Measurements from ENCODE around the gene SLC12A1. TPM values are rescaled to one million over a fixed set of nuclear protein-coding genes. Genes with fewer than 3 reads are reported as not detected.
"Not testable (repeated sequence)": the region's sequence is repeated elsewhere in the genome, so short reads cannot be mapped to it uniquely, and the experiment has no call there.

The SLC12A1 gene
- total and polyA plus RNA-seq, 8 donors = 0.03 to 0.23 (median 0.05) TPM; not detected in 5

GRCh38 chr15:48324949-48325348, 118.8 kb downstream of the SLC12A1 start:
- H3K9me3 ChIP-seq = no peaks in the 10 kb centered on the region

GRCh38 chr15:48325400-48325799, 119.3 kb downstream of the SLC12A1 start:
- ATAC-seq (no peak), FAIRE-seq (no peak), DNase-seq (no peak)
- no peaks in the 10 kb centered on the region for H3K9me3 ChIP-seq
- no peak for TF ChIP-seq CTCF (IDR thresholded peaks at IDR 0.05)
- H3K27ac ChIP-seq = no peak overlapping the region
- H3K4me1 ChIP-seq = peaks cover 0 to 13% (median 5%) of the 10 kb centered on the region in 3 donors
- H3K27me3 ChIP-seq = no peaks in the 10 kb centered on the region
- intact Hi-C loops (cut with DNase I) = no loop called here
- H3K36me3 ChIP-seq = no peaks in the 10 kb centered on the region
- WGBS, 2 donors = 46 to 48% methylated on average over 5 of the region's 5 CpGs
- H3K4me3 ChIP-seq = no peak overlapping the region

More at GRCh38 chr15:48324949-48325348, 118.8 kb downstream of the SLC12A1 start:
- H3K27me3 ChIP-seq = no peaks in the 10 kb centered on the region
- H3K27ac ChIP-seq = no peak overlapping the region
- intact Hi-C loops (cut with DNase I) = no loop called here
- FAIRE-seq (no peak), ATAC-seq (peak in 1 of 4 donors; percentile 29), DNase-seq (no peak)
- 18 to 21% methylated on average over 5 of the region's 5 CpGs for WGBS, 2 donors
- H3K4me1 ChIP-seq = peaks cover 0 to 10% (median under 1%) of the 10 kb centered on the region in 3 donors
- H3K4me3 ChIP-seq = no peak overlapping the region
- no peaks in the 10 kb centered on the region for H3K36me3 ChIP-seq
- TF ChIP-seq CTCF (IDR thresholded peaks at IDR 0.05) = no peak

- H3K27ac ChIP-seq; H3K36me3 ChIP-seq; H3K4me3 ChIP-seq; DNase-seq; H3K27me3 ChIP-seq; ATAC-seq; intact Hi-C loops (cut with DNase I); FAIRE-seq; H3K9me3 ChIP-seq: not testable (repeated sequence)
- 89 to 95% methylated on average over 6 of the region's 6 CpGs for WGBS, 2 donors
- H3K4me1 ChIP-seq = peaks cover 0 to 13% (median 7%) of the 10 kb centered on the region in 3 donors
Measured at GRCh38 chr15:48326180-48326579, 120.1 kb downstream of the SLC12A1 start.

- H3K4me3 ChIP-seq = peak overlapping the region; percentile 82 to 98 (median 90)
- peaks cover 0 to 9% (median 0%) of the 10 kb centered on the region in 3 donors for H3K36me3 ChIP-seq
- H3K27me3 ChIP-seq = no peaks in the 10 kb centered on the region
- TF ChIP-seq CTCF (IDR thresholded peaks at IDR 0.05) = no peak
- H3K9me3 ChIP-seq = no peaks in the 10 kb centered on the region
- intact Hi-C loops (cut with DNase I) = no loop called here
- ATAC-seq (no peak), DNase-seq (no peak), FAIRE-seq (peak; percentile 65)
- H3K27ac ChIP-seq = peak overlapping the region in 3 of 4 donors; percentile 77 to 93 (median 92)
- H3K4me1 ChIP-seq = peaks cover 3 to 10% (median 6%) of the 10 kb centered on the region in 3 donors
- 6 to 7% methylated on average over 11 of the region's 11 CpGs for WGBS, 2 donors
Measured at GRCh38 chr15:48330105-48330785, 124.1 kb downstream of the SLC12A1 start.

GRCh38 chr15:48330855-48331795, 125.0 kb downstream of the SLC12A1 start, which contains the start of gene DUT:
Gene DUT, plus strand, starts transcription at chr15:48331429. Its CDS starts 87 bp downstream, at chr15:48331516.
- DNase-seq (peak; percentile 78 to 93 (median 84)), ATAC-seq (peak; percentile 92 to 97 (median 94)), FAIRE-seq (no peak)
- TF ChIP-seq CTCF (IDR thresholded peaks at IDR 0.05) = no peak
- intact Hi-C loops (cut with DNase I) = no loop called here
- no peaks in the 10 kb centered on the region for H3K27me3 ChIP-seq
- peaks cover 3 to 10% (median 4%) of the 10 kb centered on the region in 3 donors for H3K4me1 ChIP-seq
- peak within 1 kb of the TSS; percentile 77 to 93 (median 90) for H3K27ac ChIP-seq
- WGBS, 2 donors = 0% methylated on average over 86 to 89 of the region's 89 CpGs
- H3K36me3 ChIP-seq = peaks cover 0 to 9% (median 0%) of the 10 kb centered on the region in 3 donors
- peak within 1 kb of the TSS; percentile 82 to 98 (median 90) for H3K4me3 ChIP-seq
- no peaks in the 10 kb centered on the region for H3K9me3 ChIP-seq
